Right ventricle myocardium superior (tissue), 1 donor: ENCODE results near the gene BLOC1S5. TPM values are rescaled to one million over a fixed set of nuclear protein-coding genes. Genes with fewer than 3 reads are reported as not detected.
A peak's percentile ranks its signal among the peaks of the same experiment; 100 is the strongest.

Experiments used
- ATAC-seq: fragments of 200-7000 bp; cut with Tn5 transposase; one replicate; pipeline ENCODE4 v1.9.1; 2020; ENCODE audit warnings: mild to moderate bottlenecking; ENCODE audit not compliant: poor library complexity
- DNase-seq: peaks from one replicate; pipeline ENCODE4 v3.0.0-alpha.2; 2020
- intact Hi-C: fragments of 100-400 bp; cut with DNase I; formaldehyde crosslinking; loops from one replicate; pipeline ENCODE4 v1.11.2; 2022
- total RNA-seq: library from RNA; stranded (reverse); fragmentation: NEBNext Ultra II Directional; extraction: Animal tissue kit (Norgen Biotek cat#: 25700); gene quantifications from one replicate; pipeline ENCODE4 v1.2.1, GENCODE V29; 2021
- donor health status: DM: no; HTN: yes; CAD: no; lungs with severe emphysema.

BLOC1S5 gene
- total RNA-seq, 1 donor from 2014 or later, result 9.9 TPM

GRCh38 chr6:8082954-8083858, 19.0 kb upstream of the BLOC1S5 start:
- ATAC-seq (peak; percentile 12), DNase-seq (no peak)
- intact Hi-C loops, result no loop called here

GRCh38 chr6:8082572-8082953, 18.4 kb upstream of the BLOC1S5 start:
- ATAC-seq (no peak), DNase-seq (no peak)
- intact Hi-C loops, result no loop called here

- DNase-seq (no peak), ATAC-seq (no peak)
- intact Hi-C loops, result no loop called here
These were observed 16.4 kb upstream of the BLOC1S5 start for GRCh38 chr6:8080362-8081151.

DNA sequence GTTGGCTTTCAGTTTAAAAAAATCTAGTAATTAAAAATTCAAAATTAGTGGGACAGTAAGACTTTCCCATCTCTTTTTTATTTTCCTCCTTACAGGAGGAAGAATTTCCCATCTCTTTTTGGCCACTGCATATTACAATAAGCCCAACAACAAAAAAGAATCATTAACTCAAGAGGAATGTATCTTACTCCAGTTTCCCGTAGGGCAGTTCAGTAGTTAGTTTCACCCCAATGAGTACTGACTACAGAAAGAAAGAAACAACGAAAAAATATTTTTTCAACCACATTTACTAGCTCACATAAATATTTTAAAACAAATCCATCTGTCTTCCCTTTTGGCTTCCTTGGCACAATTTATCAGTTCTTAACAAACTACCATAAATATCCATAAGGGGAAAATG, 14.9 kb upstream of the BLOC1S5 start:
- DNase-seq (no peak), ATAC-seq (no peak)
- intact Hi-C loops, result no loop called here

DNA sequence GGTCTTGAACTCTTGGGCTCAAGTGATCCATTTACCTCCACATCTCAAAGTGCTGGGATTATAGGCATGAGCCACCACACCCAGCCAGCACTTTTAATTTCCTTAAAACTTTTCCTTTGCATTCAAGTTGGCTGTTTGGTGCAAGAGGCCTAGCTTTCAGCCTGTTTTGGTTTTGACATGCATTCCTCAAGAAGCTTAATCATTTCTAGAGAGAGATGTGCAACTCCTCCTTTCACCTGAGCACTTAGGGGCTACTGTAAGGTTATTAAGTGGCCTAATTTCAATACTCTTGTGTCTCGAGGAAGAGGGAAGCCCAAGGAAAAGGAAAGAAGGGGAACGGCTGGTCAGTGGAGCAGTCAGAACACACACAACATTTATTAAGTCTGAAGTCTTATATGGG, 13.8 kb upstream of the BLOC1S5 start:
- intact Hi-C loops, result no loop called here
- ATAC-seq (no peak), DNase-seq (no peak)

DNA sequence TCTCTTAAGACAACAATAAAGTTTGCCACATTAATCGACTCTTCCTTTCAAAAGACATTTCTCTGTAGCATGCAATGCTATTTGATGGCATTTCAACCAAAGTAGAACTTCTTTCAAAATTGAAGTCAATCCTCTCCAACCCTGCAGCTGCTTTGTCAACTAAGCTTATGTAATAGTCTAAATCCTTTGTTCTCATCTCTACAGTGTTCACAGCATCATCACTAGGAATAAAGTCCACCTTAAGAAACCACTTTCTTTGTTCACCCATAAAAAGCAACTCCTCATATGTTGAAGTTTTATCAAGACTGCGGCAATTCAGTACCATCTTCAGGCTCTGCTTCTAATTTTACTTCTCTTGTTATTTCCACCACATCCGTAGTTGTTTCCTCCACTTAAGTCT, 11.5 kb upstream of the BLOC1S5 start:
- intact Hi-C loops, result no loop called here
- ATAC-seq (no peak), DNase-seq (no peak)

GRCh38 chr6:8075185-8075584, 11.0 kb upstream of the BLOC1S5 start:
- ATAC-seq (no peak), DNase-seq (no peak)
- intact Hi-C loops, result no loop called here

DNA sequence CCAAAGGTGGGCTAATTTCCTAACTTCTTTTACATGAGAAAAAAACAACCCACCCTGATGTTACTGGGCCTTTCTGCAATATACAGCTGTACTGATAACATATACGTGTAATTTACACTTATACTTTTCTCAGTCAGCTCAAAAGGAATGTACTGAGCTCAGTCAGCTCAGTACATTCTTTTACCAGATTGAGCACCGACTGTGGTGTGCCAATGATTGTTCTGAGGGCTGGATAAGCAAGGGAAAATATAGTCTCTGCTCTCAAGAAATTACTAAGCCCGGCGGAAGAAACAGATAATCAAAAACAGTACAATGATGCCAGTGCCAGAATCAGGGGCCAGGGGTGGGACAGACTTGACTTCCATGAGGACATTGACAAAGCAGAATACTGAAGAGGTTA, 10.0 kb upstream of the BLOC1S5 start:
- DNase-seq (no peak), ATAC-seq (no peak)
- intact Hi-C loops, result no loop called here

DNA sequence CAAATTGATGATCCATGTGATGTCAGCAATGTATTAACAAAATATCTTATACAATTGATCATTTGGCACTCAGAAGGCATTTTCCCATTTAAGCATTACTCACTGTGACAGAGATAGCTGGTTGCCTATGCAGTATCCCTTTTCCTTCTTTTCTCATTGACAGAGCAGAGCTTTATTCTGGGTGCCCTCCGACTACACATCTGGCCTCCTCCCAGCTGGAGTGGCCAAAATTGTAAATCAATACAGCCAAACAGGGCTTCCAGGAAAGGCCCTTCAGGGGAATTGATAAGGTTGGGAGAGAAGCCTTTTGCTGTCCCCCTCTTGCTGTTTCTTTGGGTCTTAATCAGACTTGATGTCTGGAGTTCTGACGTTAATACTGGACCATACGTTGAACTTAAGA, 9.6 kb upstream of the BLOC1S5 start:
- ATAC-seq (no peak), DNase-seq (no peak)
- intact Hi-C loops, result no loop called here

GRCh38 chr6:8070718-8071117, 6.5 kb upstream of the BLOC1S5 start:
- intact Hi-C loops, result no loop called here
- ATAC-seq, result no peak

DNA sequence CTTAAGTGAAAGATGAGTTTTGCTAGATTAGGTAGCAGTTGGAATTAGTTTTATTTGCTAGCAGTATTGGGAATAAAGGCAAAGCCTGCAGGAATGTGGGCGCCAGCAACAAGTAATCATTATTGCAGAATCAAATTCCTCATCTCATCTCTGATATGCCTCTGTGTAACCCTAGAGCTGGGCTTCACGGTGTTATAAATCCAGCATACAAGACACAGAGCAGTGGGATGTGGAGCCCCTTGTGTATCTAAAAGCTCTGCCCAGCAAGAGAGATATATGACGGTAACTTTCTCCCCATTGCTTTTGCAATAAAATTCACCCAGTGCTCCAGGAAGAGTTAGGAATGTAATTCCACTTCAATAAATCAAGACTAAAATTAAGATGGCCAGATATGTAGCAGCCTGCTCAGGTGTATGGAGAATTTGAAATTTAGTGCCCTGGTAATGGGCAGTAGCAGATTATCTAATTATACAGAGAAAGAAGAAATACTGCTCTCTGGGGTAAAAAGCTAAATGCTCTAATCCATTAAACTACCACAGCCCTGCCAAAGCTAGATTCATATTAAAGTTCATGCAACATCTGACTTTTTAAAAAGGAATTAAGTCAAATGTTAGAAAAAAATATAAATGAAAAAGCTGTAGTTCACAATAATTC, 5.6 kb upstream of the BLOC1S5 start:
- no peak for DNase-seq
- no peak for ATAC-seq
- intact Hi-C loops, result no loop called here

More at GRCh38 chr6:8070718-8071117, 6.5 kb upstream of the BLOC1S5 start:
- DNase-seq, result no peak

GRCh38 chr6:8069151-8069550, 5.0 kb upstream of the BLOC1S5 start:
- intact Hi-C loops, result no loop called here
- DNase-seq (no peak), ATAC-seq (no peak)

GRCh38 chr6:8066108-8066507, 1.9 kb upstream of the BLOC1S5 start:
- ATAC-seq, result no peak
- DNase-seq, result no peak
- intact Hi-C loops, result no loop called here

DNA sequence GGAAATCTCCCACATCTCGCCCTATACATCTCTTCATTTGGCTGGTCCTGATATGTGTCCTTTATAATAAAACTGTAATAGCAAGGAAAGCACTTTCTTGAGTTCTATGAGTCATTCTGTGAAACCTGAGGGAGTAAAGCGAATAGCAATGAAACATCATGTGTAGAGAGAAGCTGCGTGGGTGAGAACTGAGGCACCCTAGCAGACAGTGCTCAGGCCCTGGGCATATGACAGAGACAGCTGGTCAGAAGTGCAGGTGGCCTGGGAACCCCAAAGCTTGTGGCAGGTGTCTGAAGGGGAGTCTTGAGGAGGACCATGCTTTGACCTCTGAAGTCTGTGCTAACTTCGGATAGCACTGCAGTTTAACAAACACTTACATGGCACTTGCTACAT, 1.3 kb upstream of the BLOC1S5 start:
- intact Hi-C loops, result no loop called here
- ATAC-seq (no peak), DNase-seq (no peak)

DNA sequence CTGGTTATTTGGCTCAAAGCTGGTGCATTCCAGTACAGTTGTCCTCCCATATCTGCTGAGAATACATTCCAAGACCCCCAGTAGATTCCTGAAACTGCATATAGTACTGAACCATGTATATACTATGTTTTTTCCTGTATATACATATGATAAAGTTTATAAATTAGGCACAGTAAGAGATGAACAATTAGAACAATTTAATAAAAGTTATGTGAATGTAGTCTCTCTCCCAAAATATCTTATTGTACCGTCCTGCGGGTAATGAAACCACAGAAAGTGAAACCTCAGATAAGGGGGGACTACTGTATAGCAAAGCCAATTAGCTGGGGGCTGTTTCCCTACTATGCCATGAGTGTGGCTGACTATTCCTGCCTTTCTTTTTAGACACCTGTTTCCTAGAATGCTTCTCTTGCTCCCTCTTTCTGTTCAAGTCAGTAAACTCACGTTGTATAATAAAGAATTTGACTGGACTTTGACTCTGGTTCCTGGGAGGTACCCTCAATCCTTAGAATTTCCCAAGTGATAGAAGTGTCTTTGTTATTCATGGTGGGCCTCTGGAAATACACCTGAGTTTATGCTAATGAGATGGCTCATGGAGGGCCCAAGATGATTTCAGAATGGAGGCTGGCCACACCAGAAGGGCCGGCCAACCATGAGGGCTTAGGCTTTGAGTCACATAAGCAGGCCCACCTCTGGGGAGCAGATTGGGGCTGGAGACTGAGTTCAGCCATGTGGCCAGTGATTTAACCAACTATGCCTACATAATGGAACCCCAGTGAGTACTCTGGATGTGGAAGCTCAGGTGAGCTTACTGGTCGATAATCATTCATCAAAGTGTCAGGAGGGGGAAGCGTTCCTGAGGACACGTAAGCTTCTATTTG, 689 bp upstream of the BLOC1S5 start:
- intact Hi-C loops, result no loop called here
- no peak for ATAC-seq

GRCh38 chr6:8061736-8062135, 2.5 kb downstream of the BLOC1S5 start:
- no peak for ATAC-seq
- intact Hi-C loops, result no loop called here
- no peak for DNase-seq

More for the DNA sequence above, 689 bp upstream of the BLOC1S5 start:
- DNase-seq, result no peak

GRCh38 chr6:8060346-8060745, 3.8 kb downstream of the BLOC1S5 start:
- no peak for DNase-seq
- intact Hi-C loops, result no loop called here

DNA sequence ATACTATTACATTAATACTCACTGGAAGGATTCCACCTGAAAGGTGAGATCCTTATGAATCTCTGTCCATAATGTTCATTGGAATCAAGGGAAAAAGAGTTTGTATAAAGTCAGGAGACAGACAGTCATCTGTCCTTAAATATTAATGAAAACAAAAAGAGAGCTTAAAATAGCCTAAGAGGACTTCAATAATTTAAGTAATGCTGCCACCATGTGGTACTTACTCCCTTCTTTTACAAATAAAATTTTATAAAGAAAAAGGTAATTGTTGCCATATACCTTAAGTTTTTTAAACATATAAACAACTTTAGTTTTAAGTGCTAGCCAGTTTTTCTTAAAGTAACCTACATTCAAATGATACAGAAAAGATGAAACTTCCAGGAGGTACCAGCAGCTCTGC, 5.1 kb downstream of the BLOC1S5 start:
- DNase-seq, result no peak
- no peak for ATAC-seq
- intact Hi-C loops, result loop anchor here (5.0 kb wide), 1 partner anchor 337 kb away; no protein-coding TSS in a partner anchor

More at GRCh38 chr6:8060346-8060745, 3.8 kb downstream of the BLOC1S5 start:
- no peak for ATAC-seq
